ENCODE results near the gene RBM6. TPM values are rescaled to one million over a fixed set of nuclear protein-coding genes. Genes with fewer than 3 reads are reported as not detected.

The RBM6 gene
- polyA plus RNA-seq, 1 experiment, result 62.8 TPM

DNA sequence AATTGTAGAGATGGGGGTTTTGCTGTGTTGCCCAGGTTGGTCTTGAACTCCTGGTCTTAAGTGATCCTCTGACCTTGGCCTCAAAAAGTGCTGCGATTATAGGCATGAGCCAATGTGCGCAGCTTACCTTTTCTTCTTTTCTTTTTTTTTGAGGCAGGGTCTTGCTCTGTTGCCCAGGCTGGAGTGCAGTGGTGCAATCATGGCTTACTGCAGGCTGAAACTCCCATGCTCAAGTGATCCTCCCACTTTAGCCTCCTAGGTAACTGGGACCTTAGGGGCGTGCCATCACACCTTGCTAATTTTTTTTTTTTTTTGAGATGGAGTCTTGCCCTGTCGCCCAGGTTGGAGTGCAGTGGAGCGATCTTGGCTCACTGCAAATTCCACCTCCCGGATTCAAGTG is 13.0 kb downstream of the RBM6 start:
- TF ChIP-seq, protein P1, sequence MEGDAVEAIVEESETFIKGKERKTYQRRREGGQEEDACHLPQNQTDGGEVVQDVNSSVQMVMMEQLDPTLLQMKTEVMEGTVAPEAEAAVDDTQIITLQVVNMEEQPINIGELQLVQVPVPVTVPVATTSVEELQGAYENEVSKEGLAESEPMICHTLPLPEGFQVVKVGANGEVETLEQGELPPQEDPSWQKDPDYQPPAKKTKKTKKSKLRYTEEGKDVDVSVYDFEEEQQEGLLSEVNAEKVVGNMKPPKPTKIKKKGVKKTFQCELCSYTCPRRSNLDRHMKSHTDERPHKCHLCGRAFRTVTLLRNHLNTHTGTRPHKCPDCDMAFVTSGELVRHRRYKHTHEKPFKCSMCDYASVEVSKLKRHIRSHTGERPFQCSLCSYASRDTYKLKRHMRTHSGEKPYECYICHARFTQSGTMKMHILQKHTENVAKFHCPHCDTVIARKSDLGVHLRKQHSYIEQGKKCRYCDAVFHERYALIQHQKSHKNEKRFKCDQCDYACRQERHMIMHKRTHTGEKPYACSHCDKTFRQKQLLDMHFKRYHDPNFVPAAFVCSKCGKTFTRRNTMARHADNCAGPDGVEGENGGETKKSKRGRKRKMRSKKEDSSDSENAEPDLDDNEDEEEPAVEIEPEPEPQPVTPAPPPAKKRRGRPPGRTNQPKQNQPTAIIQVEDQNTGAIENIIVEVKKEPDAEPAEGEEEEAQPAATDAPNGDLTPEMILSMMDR (IDR thresholded peaks at IDR 0.05; ENCODE audit: low read depth, low read length), result no peak
- CTCF ChIA-PET, result no interaction called here

DNA sequence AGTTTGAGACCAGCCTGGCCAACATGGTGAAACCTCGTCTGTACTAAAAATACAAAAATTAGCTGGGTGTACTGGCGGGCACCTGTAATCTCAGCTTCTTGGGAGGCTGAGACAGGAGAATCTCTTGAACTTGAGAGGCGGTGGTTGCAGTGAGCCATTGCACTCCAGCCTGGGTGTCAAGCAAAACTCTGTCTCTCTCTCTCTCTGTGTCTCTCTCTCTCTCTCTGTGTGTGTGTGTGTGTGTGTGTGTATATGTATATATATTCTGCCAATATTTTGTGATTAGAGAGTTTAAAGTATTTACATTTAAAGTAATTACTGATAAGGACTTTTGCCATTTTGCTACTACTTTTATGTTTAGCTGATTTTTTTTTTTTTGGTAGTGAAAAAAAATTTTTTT is 15.7 kb downstream of the RBM6 start:
- ChIA-PET CTCF (no interaction called here), POLR2A (interaction anchor here (0.6 to 2.0 kb wide), 2 partner anchors 16 to 26 kb away, joined by 4 to 10 read pairs; partner anchors contain the start of genes MON1A and RBM6)
- TF ChIP-seq, protein P1 (IDR thresholded peaks at IDR 0.05; ENCODE audit: low read depth, low read length), result no peak
- Histone ChIP-seq H3K27ac (ENCODE audit: low read depth, low read length) (no peak overlapping the region), H3K27me3 (ENCODE audit: control insufficient read depth, insufficient read depth, low read length) (no peaks in the 10 kb centered on the region), H3K4me3 (ENCODE audit: low read depth, low read length) (no peak overlapping the region), H3K9me3 (ENCODE audit: control insufficient read depth, insufficient read depth, low read length) (no peaks in the 10 kb centered on the region; the same call in 1 of the 2 replicates)
- DNase-seq (ENCODE audit: low read depth, low spot score), result no peak

More for the DNA sequence above, 13.0 kb downstream of the RBM6 start:
- no peak overlapping the region for H3K4me3 ChIP-seq (ENCODE audit: low read depth, low read length)
- DNase-seq (ENCODE audit: low read depth, low spot score), result no peak
- POLR2A ChIA-PET, result interaction anchor here (0.7 kb wide), 2 partner anchors 14 to 15 kb away, joined by 3 read pairs; no protein-coding TSS in a partner anchor
- H3K9me3 ChIP-seq (ENCODE audit: control insufficient read depth, insufficient read depth, low read length), result no peaks in the 10 kb centered on the region; the same call in 1 of the 2 replicates
- no peak overlapping the region for H3K27ac ChIP-seq (ENCODE audit: low read depth, low read length)
- H3K27me3 ChIP-seq (ENCODE audit: control insufficient read depth, insufficient read depth, low read length), result no peaks in the 10 kb centered on the region

DNA sequence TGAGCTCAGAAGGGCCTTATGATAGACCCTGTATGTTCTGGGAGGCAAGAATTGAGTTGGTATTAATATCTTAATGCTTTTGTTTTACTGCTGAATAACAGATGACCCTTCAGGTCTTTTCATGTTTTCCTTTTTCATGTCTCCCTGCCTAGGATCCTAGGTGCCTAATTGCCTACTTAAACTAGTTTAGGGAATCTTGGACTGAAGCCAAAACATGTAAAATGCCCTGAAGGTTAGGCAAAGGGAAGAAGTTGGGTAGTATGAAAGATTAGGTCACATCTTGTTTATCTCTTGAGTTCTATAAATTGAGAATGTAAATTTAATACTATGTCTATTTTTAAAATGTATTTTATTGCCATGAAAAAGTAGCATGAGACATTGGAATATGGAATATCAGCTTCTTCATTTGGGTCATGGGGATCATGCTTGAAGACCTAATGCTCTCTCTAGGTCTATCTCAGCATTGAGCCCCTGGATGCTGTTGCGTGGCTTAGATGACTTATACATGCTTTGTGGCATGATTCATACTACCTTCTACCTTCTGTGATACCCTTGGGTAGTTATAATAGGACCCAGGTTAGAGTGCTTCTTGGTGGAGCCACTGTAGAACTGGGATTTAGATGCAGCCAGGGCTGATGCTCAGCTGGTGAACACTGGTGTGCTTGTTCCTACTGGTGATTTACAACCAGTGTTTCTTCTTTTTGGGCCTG is 26.4 kb downstream of the RBM6 start:
- no peak for DNase-seq (ENCODE audit: low read depth, low spot score)
- ChIA-PET POLR2A (interaction anchor here (0.6 kb wide), 1 partner anchor 13 kb away, joined by 3 read pairs; no protein-coding TSS in a partner anchor), CTCF (no interaction called here)
- no peaks in the 10 kb centered on the region for H3K9me3 ChIP-seq (ENCODE audit: control insufficient read depth, insufficient read depth, low read length)
- no peaks in the 10 kb centered on the region for H3K27me3 ChIP-seq (ENCODE audit: control insufficient read depth, insufficient read depth, low read length)
- H3K4me3 ChIP-seq (ENCODE audit: low read depth, low read length), result no peak overlapping the region
- TF ChIP-seq, protein P1 (IDR thresholded peaks at IDR 0.05; ENCODE audit: low read depth, low read length), result no peak
- H3K27ac ChIP-seq (ENCODE audit: low read depth, low read length), result no peak overlapping the region

DNA sequence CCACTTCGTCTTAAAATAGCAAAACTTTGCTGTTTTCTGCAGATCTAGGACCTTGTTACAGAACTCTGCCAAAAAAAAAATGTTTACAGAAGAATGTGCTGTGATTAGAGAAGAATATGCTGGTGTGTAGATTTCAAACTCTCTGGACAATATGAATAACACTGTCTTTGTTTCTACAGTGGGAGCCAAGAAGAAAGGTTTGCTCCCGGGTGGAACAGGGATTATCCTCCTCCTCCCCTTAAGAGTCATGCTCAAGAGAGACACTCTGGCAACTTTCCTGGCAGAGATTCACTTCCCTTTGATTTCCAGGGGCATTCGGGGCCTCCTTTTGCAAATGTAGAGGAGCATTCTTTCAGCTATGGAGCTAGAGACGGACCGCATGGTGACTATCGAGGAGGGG is 27.3 kb downstream of the RBM6 start:
- no peak overlapping the region for H3K4me3 ChIP-seq (ENCODE audit: low read depth, low read length)
- H3K9me3 ChIP-seq (ENCODE audit: control insufficient read depth, insufficient read depth, low read length), result no peaks in the 10 kb centered on the region
- ChIA-PET POLR2A (interaction anchor here (0.6 kb wide), 2 partner anchors 14 kb away, joined by 3 read pairs; no protein-coding TSS in a partner anchor), CTCF (no interaction called here)
- H3K27me3 ChIP-seq (ENCODE audit: control insufficient read depth, insufficient read depth, low read length), result no peaks in the 10 kb centered on the region
- TF ChIP-seq, protein P1 (IDR thresholded peaks at IDR 0.05; ENCODE audit: low read depth, low read length), result no peak
- peak overlapping the region; percentile 12 for H3K27ac ChIP-seq (ENCODE audit: low read depth, low read length)
- no peak for DNase-seq (ENCODE audit: low read depth, low spot score)

DNA sequence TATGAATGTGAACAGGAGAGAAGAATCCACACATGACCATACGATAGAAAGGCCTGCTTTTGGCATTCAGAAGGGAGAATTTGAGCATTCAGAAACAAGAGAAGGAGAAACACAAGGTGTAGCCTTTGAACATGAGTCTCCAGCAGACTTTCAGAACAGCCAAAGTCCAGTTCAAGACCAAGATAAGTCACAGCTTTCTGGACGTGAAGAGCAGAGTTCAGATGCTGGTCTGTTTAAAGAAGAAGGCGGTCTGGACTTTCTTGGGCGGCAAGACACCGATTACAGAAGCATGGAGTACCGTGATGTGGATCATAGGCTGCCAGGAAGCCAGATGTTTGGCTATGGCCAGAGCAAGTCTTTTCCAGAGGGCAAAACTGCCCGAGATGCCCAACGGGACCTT is 28.4 kb downstream of the RBM6 start:
- H3K27ac ChIP-seq (ENCODE audit: low read depth, low read length), result no peak overlapping the region
- CTCF ChIA-PET, result no interaction called here
- POLR2A ChIA-PET, result no interaction called here
- no peaks in the 10 kb centered on the region for H3K9me3 ChIP-seq (ENCODE audit: control insufficient read depth, insufficient read depth, low read length)
- no peak overlapping the region for H3K4me3 ChIP-seq (ENCODE audit: low read depth, low read length)
- no peaks in the 10 kb centered on the region for H3K27me3 ChIP-seq (ENCODE audit: control insufficient read depth, insufficient read depth, low read length)
- TF ChIP-seq, protein P1 (IDR thresholded peaks at IDR 0.05; ENCODE audit: low read depth, low read length), result no peak
- no peak for DNase-seq (ENCODE audit: low read depth, low spot score)

Measured in AG04450 (cell line).